ENCODE results near the gene ZNF431. TPM values are rescaled to one million over a fixed set of nuclear protein-coding genes. Genes with fewer than 3 reads are reported as not detected.

ZNF431 gene
- total RNA-seq (2022; extraction: Qiagen RNA extraction; ENCODE audit: low read depth), result 3.1 to 5.6 TPM (median 4.1 TPM) in 5 replicates

GRCh38 chr19:21141787-21142464 is at the start of gene ZNF431:
TSS of gene ZNF431 (plus strand) at chr19:21142040. CDS start at chr19:21142184, 144 bp downstream.

Other genes starting within 250 kb of the ZNF431 start
- gene ZNF85, start 218.8 kb upstream of the ZNF431 start, total RNA-seq (2022; extraction: Qiagen RNA extraction; ENCODE audit: low read depth), result 0.09 to 0.30 TPM (median 0.19 TPM) in 4 of 5 replicates, not detected in the other
- gene ZNF430, start 121.4 kb upstream of the ZNF431 start, total RNA-seq (2022; extraction: Qiagen RNA extraction; ENCODE audit: low read depth), result 1.7 to 2.7 TPM (median 2.1 TPM) in 5 replicates
- gene ZNF714, start 59.8 kb upstream of the ZNF431 start, total RNA-seq (2022; extraction: Qiagen RNA extraction; ENCODE audit: low read depth), result 2.4 to 4.0 TPM (median 3.6 TPM) in 5 replicates
- 0.90 to 1.4 TPM (median 1.1 TPM) in 5 replicates for gene ZNF708, start 187.4 kb downstream of the ZNF431 start, total RNA-seq (2022; extraction: Qiagen RNA extraction; ENCODE audit: low read depth)
- gene ZNF738, start 217.0 kb downstream of the ZNF431 start, total RNA-seq (2022; extraction: Qiagen RNA extraction; ENCODE audit: low read depth), result 0.46 to 1.1 TPM (median 0.86 TPM) in 5 replicates

Data from A549 treated with RU486 at 1 μM for 4 hours (cell line).